ENCODE results near the gene ABCA3. TPM values are rescaled to one million over a fixed set of nuclear protein-coding genes. Genes with fewer than 3 reads are reported as not detected.

Gene ABCA3
- total and polyA plus RNA-seq, 2 donors (not counting 1 experiment from before 2014, with no cell fraction given): 3.1 to 5.1 TPM

- peaks cover 42% of the 10 kb centered on the region for H4K20me1 ChIP-seq (ENCODE audit: control insufficient read depth, insufficient read depth, low read length, poor library complexity, severe bottlenecking)
- no peaks in the 10 kb centered on the region for H3K27me3 ChIP-seq (replicated peaks in 1 of 4; ENCODE audit: control extremely low read depth in 1 of 4, control insufficient read depth in 3 of 4, insufficient read depth in 4 of 4, low read length in 3 of 4)
- ChIA-PET POLR2A (no interaction called here), CTCF (interaction anchor here (0.6 to 0.8 kb wide), 2 partner anchors 25 to 261 kb away, joined by 3 read pairs; partner anchors contain the start of gene ECI1)
- no peaks in the 10 kb centered on the region for H3K27me3 Mint-ChIP-seq
- peaks cover 0 to 24% of the 10 kb centered on the region in 2 experiments for H3K36me3 ChIP-seq (replicated peaks in 1 of 2; ENCODE audit: control extremely low read depth in 1 of 2, control insufficient read depth in 1 of 2, extremely low read depth in 1 of 2, insufficient read depth in 2 of 2, low read length in 1 of 2)
- H3K4me3 Mint-ChIP-seq: peak overlapping the region; percentile 23
- peaks cover 0 to 2% (median 0%) of the 10 kb centered on the region in 3 donors for H3K9me3 ChIP-seq (ENCODE audit: control extremely low read depth in 1 of 3, control insufficient read depth in 2 of 3, insufficient read depth in 1 of 3, low read length in 2 of 3)
- no peak overlapping the region for H3K4me3 ChIP-seq (ENCODE audit: control extremely low read depth in 1 of 5, extremely low read depth in 1 of 5, insufficient read depth in 1 of 5, low read depth in 2 of 5, low read length in 4 of 5)
- peaks cover 48% of the 10 kb centered on the region for H3K79me2 ChIP-seq (ENCODE audit: control insufficient read depth, insufficient read depth, low read length)
- no peak overlapping the region for H3K4me2 ChIP-seq (replicated peaks; ENCODE audit: low read depth, low read length, poor library complexity, severe bottlenecking)
- ATAC-seq (ENCODE audit: low read depth): no peak
- no peak for DNase-seq
- H3K27ac ChIP-seq (ENCODE audit: low read length in 2 of 2): no peak overlapping the region
- H2AFZ ChIP-seq (ENCODE audit: insufficient read depth, low read depth, low read length, poor library complexity, severe bottlenecking): no peak overlapping the region
- H3K9ac ChIP-seq (ENCODE audit: low read length): no peak overlapping the region
- H3K9me3 Mint-ChIP-seq (ENCODE audit: insufficient read depth): no peaks in the 10 kb centered on the region
- H3K4me1 ChIP-seq (ENCODE audit: control insufficient read depth in 2 of 2, insufficient read depth in 2 of 2, low read length in 2 of 2): peaks cover 6 to 16% of the 10 kb centered on the region in 2 donors
- H3K4me1 Mint-ChIP-seq: peaks cover 25% of the 10 kb centered on the region
- intact Hi-C loops (cut with micrococcal nuclease): no loop called here
- TF ChIP-seq EZH2 (IDR thresholded peaks at IDR 0.05; ENCODE audit: borderline replicate concordance, insufficient read depth, low read depth, low read length, poor library complexity, severe bottlenecking) (no peak), CTCF (IDR thresholded peaks at IDR 0.05) (no peak)
- H3K27ac Mint-ChIP-seq: no peak overlapping the region
- 83% methylated on average over 8 of the region's 9 CpGs for WGBS (ENCODE audit: insufficient coverage)
Measured at GRCh38 chr16:2226245-2226793, 114.2 kb downstream of the ABCA3 start.

Small RNA genes lying within 50 kb of the gene (small RNA-seq; reads per million reads assigned to genes)
- gene MIR3677 (ENCODE audit: insufficient read length, low read depth, low replicate concordance) (not detected), gene MIR4717 (ENCODE audit: insufficient read length, low read depth, low replicate concordance) (not detected)

Other genes with a start within 250 kb of the ABCA3 start
- 103 and 116 TPM in 2 replicates for gene PKD1, start 204.8 kb downstream of the ABCA3 start, total RNA-seq
- gene PKD1, start 204.8 kb downstream of the ABCA3 start, polyA plus RNA-seq: 97.6 and 100 TPM in 2 replicates
- 0.58 and 0.62 TPM in 2 replicates for gene RAB26, start 192.1 kb downstream of the ABCA3 start, total RNA-seq
- gene RAB26, start 192.1 kb downstream of the ABCA3 start, polyA plus RNA-seq: 0.95 and 1.2 TPM in 2 replicates
- 42.3 and 50.9 TPM in 2 replicates for gene TRAF7, start 184.9 kb downstream of the ABCA3 start, total RNA-seq
- gene TRAF7, start 184.9 kb downstream of the ABCA3 start, polyA plus RNA-seq: 30.4 and 46.1 TPM in 2 replicates
- 0.05 TPM in 1 of 2 replicates, not detected in the other for gene CASKIN1, start 144.1 kb downstream of the ABCA3 start, total RNA-seq
- 0.01 TPM in 1 of 2 replicates, not detected in the other for gene CASKIN1, start 144.1 kb downstream of the ABCA3 start, polyA plus RNA-seq
- gene MLST8, start 135.3 kb downstream of the ABCA3 start, total RNA-seq: 36.1 and 39.0 TPM in 2 replicates
- 107 and 112 TPM in 2 replicates for gene MLST8, start 135.3 kb downstream of the ABCA3 start, polyA plus RNA-seq
- gene BRICD5, start 129.9 kb downstream of the ABCA3 start, total RNA-seq: 13.1 and 18.3 TPM in 2 replicates
- gene BRICD5, start 129.9 kb downstream of the ABCA3 start, polyA plus RNA-seq: 11.9 and 16.8 TPM in 2 replicates
- gene PGP, start 125.9 kb downstream of the ABCA3 start, total RNA-seq: 15.1 and 16.5 TPM in 2 replicates
- gene PGP, start 125.9 kb downstream of the ABCA3 start, polyA plus RNA-seq: 13.4 and 15.4 TPM in 2 replicates
- 41.8 and 43.0 TPM in 2 replicates for gene E4F1, start 117.1 kb downstream of the ABCA3 start, total RNA-seq
- 70.9 and 76.2 TPM in 2 replicates for gene E4F1, start 117.1 kb downstream of the ABCA3 start, polyA plus RNA-seq
- 1.1 and 1.6 TPM in 2 replicates for gene DNASE1L2, start 104.3 kb downstream of the ABCA3 start, total RNA-seq
- gene DNASE1L2, start 104.3 kb downstream of the ABCA3 start, polyA plus RNA-seq: 1.6 TPM in 2 replicates
- gene ECI1, start 89.1 kb downstream of the ABCA3 start, total RNA-seq: 38.4 and 46.4 TPM in 2 replicates
- gene ECI1, start 89.1 kb downstream of the ABCA3 start, polyA plus RNA-seq: 26.2 and 34.3 TPM in 2 replicates
- 209 and 210 TPM in 2 replicates for gene RNPS1, start 72.6 kb downstream of the ABCA3 start, total RNA-seq
- gene RNPS1, start 72.6 kb downstream of the ABCA3 start, polyA plus RNA-seq: 230 and 265 TPM in 2 replicates
- gene CCNF, start 88.7 kb upstream of the ABCA3 start, total RNA-seq: 4.1 and 5.3 TPM in 2 replicates
- gene CCNF, start 88.7 kb upstream of the ABCA3 start, polyA plus RNA-seq: 3.2 and 4.7 TPM in 2 replicates
- 1.5 and 2.9 TPM in 2 replicates for gene TEDC2, start 119.4 kb upstream of the ABCA3 start, total RNA-seq
- 1.1 and 1.2 TPM in 2 replicates for gene TEDC2, start 119.4 kb upstream of the ABCA3 start, polyA plus RNA-seq
- not detected in 2 replicates for gene NTN3, start 130.6 kb upstream of the ABCA3 start, total RNA-seq
- not detected in 2 replicates for gene NTN3, start 130.6 kb upstream of the ABCA3 start, polyA plus RNA-seq
- 8.7 and 9.4 TPM in 2 replicates for gene TBC1D24, start 134.4 kb upstream of the ABCA3 start, total RNA-seq
- gene TBC1D24, start 134.4 kb upstream of the ABCA3 start, polyA plus RNA-seq: 6.9 and 7.1 TPM in 2 replicates
- gene ATP6V0C, start 173.2 kb upstream of the ABCA3 start, total RNA-seq: 106 and 118 TPM in 2 replicates
- gene ATP6V0C, start 173.2 kb upstream of the ABCA3 start, polyA plus RNA-seq: 176 and 395 TPM in 2 replicates
- gene AMDHD2, start 179.6 kb upstream of the ABCA3 start, total RNA-seq: 209 and 226 TPM in 2 replicates
- gene AMDHD2, start 179.6 kb upstream of the ABCA3 start, polyA plus RNA-seq: 133 and 140 TPM in 2 replicates
- 1.2 and 2.3 TPM in 2 replicates for gene CEMP1, start 190.7 kb upstream of the ABCA3 start, total RNA-seq
- 0.66 and 0.91 TPM in 2 replicates for gene CEMP1, start 190.7 kb upstream of the ABCA3 start, polyA plus RNA-seq
- gene PDPK1, start 197.3 kb upstream of the ABCA3 start, total RNA-seq: 84.1 and 86.0 TPM in 2 replicates
- gene PDPK1, start 197.3 kb upstream of the ABCA3 start, polyA plus RNA-seq: 32.5 and 33.3 TPM in 2 replicates

Data from B cell (primary cell).